ENCODE measurements around the gene PCDH9. TPM values are rescaled to one million over a fixed set of nuclear protein-coding genes. Genes with fewer than 3 reads are reported as not detected.

Gene PCDH9
- total and polyA plus RNA-seq, 2 of the 13 experiments (the other 11 are each of a cell fraction or from before 2014, with no cell fraction given), result 0.09 TPM; not detected in 1

DNA sequence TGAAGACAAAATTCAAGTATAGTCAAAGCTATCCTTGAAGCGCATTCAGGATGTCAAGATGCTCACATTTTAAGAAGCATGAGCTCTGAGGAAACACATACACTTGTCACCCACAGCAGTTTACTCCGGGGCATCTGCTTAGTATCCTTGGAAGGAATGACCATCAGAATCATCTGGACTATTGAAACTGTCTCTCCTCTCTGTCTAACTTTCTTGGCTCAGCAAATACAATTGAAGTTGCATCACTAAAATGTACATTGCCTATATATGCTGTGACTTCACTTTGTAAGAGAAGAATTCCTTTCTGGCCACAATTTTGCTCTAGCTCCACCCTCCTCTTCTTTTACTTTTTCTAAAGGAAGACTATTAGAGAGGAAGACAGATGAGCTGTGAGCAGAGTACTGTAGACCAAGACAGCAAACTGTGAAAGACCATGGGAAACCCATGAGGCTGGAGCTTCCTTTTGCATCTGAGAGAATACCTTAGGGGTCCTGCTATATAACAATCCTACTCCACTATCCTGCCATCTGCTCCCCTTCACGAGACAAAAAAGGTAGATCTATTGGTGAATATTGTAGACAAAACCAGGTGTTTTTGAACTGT lies 906.3 kb downstream of the PCDH9 start:
- Histone ChIP-seq H3K79me2 (ENCODE audit: insufficient read depth, low read length) (no peaks in the 10 kb centered on the region), H3K36me3 (replicated peaks in 1 of 2; ENCODE audit: control insufficient read depth in 1 of 2, insufficient read depth in 2 of 2, low read length in 2 of 2) (no peaks in the 10 kb centered on the region), H3K9me3 (ENCODE audit: low read length) (no peaks in the 10 kb centered on the region), H3K4me3 (replicated peaks in 1 of 3; ENCODE audit: insufficient read depth in 1 of 3, low read depth in 2 of 3, low read length in 3 of 3) (no peak overlapping the region), H3K27me3 (ENCODE audit: control insufficient read depth in 1 of 2, insufficient read depth in 2 of 2, low read length in 2 of 2) (no peaks in the 10 kb centered on the region), H4K20me1 (ENCODE audit: insufficient read depth, low read length) (no peaks in the 10 kb centered on the region), H2AFZ (ENCODE audit: low read length) (no peak overlapping the region), H3K4me2 (ENCODE audit: low read depth, low read length) (no peak overlapping the region), H3K4me1 (ENCODE audit: insufficient read depth, low read length) (no peaks in the 10 kb centered on the region), H3K9ac (ENCODE audit: insufficient read depth, low read depth, low read length) (no peak overlapping the region), H3K27ac (ENCODE audit: extremely low read length, insufficient read depth, low read length) (no peak overlapping the region)
- ATAC-seq, result no peak
- TF ChIP-seq, protein P1, sequence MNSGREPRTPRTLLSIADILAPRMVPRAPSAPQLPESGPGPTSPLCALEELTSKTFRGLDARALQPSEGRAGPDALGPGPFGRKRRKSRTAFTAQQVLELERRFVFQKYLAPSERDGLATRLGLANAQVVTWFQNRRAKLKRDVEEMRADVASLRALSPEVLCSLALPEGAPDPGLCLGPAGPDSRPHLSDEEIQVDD (CRISPR knock-in tag; IDR thresholded peaks at IDR 0.05; ENCODE audit: borderline replicate concordance), result no peak
- no TSS peak for BruUV-seq (replicated peaks)
- DNase-seq (ENCODE audit: low spot score), result no peak
- 0% methylated on average over 3 of the region's 3 CpGs for WGBS (ENCODE audit: low lambda C conversion rate)
- in situ Hi-C loops (cut with HindIII; ENCODE audit: extremely low pct_ligation_motif_present, low pct_unique_long_range_greater_than_20kb), result no loop called here
- intact Hi-C loops (cut with micrococcal nuclease; ENCODE audit: unreplicated experiment), result no loop called here
- FAIRE-seq, result no peak
- POLR2A ChIA-PET, result no interaction called here
- CTCF ChIA-PET (ENCODE audit: low intra/inter-chr PET ratio, low total read pairs), result no interaction called here

DNA sequence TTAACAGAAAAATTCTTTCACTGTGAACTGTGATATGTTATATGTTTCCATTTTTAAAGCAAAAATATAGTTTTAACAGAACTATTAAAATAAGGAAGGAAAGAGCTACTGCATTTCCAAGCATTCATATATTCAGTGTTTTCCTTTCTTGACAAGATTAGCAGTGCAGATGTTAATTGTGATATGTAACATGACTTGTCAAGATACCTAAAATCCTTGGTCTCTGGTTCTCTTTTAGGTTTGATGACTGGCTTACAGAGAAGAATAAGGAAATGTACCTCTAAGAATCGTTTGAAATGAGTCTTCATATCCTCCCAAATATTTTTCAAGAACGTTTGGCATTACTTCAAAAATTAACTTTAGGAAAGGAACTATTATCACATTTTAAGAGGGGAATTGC lies 907.2 kb downstream of the PCDH9 start:
- DNase-seq (ENCODE audit: low spot score), result no peak
- ChIA-PET POLR2A (no interaction called here), CTCF (ENCODE audit: low intra/inter-chr PET ratio, low total read pairs) (no interaction called here)
- H3K9ac ChIP-seq (ENCODE audit: insufficient read depth, low read depth, low read length), result no peak overlapping the region
- no peak overlapping the region for H2AFZ ChIP-seq (ENCODE audit: low read length)
- intact Hi-C loops (cut with micrococcal nuclease; ENCODE audit: unreplicated experiment), result no loop called here
- FAIRE-seq, result no peak
- no peak for ATAC-seq
- no peaks in the 10 kb centered on the region for H3K36me3 ChIP-seq (replicated peaks in 1 of 2; ENCODE audit: control insufficient read depth in 1 of 2, insufficient read depth in 2 of 2, low read length in 2 of 2)
- no peak overlapping the region for H3K4me3 ChIP-seq (replicated peaks in 1 of 3; ENCODE audit: insufficient read depth in 1 of 3, low read depth in 2 of 3, low read length in 3 of 3)
- no peaks in the 10 kb centered on the region for H3K4me1 ChIP-seq (ENCODE audit: insufficient read depth, low read length)
- 0% methylated on average over 2 of the region's 2 CpGs for WGBS (ENCODE audit: low lambda C conversion rate)
- no TSS peak for BruUV-seq (replicated peaks)
- no peak for TF ChIP-seq WIZ (CRISPR knock-in tag; IDR thresholded peaks at IDR 0.05)
- TF ChIP-seq NR2F1 (CRISPR knock-in tag; IDR thresholded peaks at IDR 0.05), result no peak
- TF ChIP-seq PRMT3 (CRISPR knock-in tag; IDR thresholded peaks at IDR 0.05; ENCODE audit: borderline replicate concordance, low read depth), result no peak
- no peak for TF ChIP-seq ZKSCAN8 (CRISPR knock-in tag; IDR thresholded peaks at IDR 0.05; ENCODE audit: borderline replicate concordance)
- no peak for TF ChIP-seq ZNF572 (CRISPR knock-in tag; IDR thresholded peaks at IDR 0.05)
- TF ChIP-seq ZNF607 (CRISPR knock-in tag; IDR thresholded peaks at IDR 0.05; ENCODE audit: borderline replicate concordance), result no peak
- TF ChIP-seq, protein P2, sequence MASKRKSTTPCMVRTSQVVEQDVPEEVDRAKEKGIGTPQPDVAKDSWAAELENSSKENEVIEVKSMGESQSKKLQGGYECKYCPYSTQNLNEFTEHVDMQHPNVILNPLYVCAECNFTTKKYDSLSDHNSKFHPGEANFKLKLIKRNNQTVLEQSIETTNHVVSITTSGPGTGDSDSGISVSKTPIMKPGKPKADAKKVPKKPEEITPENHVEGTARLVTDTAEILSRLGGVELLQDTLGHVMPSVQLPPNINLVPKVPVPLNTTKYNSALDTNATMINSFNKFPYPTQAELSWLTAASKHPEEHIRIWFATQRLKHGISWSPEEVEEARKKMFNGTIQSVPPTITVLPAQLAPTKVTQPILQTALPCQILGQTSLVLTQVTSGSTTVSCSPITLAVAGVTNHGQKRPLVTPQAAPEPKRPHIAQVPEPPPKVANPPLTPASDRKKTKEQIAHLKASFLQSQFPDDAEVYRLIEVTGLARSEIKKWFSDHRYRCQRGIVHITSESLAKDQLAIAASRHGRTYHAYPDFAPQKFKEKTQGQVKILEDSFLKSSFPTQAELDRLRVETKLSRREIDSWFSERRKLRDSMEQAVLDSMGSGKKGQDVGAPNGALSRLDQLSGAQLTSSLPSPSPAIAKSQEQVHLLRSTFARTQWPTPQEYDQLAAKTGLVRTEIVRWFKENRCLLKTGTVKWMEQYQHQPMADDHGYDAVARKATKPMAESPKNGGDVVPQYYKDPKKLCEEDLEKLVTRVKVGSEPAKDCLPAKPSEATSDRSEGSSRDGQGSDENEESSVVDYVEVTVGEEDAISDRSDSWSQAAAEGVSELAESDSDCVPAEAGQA (IDR thresholded peaks at IDR 0.05; ENCODE audit: low read depth), result no peak
- TF ChIP-seq, protein P2 (CRISPR knock-in tag; IDR thresholded peaks at IDR 0.05; ENCODE audit: borderline replicate concordance), result no peak
- no peak for TF ChIP-seq FOXK1 (CRISPR knock-in tag; IDR thresholded peaks at IDR 0.05; ENCODE audit: borderline replicate concordance, low read depth)
- TF ChIP-seq ZNF207 (IDR thresholded peaks at IDR 0.05; ENCODE audit: borderline replicate concordance), result no peak
- TF ChIP-seq ZNF563 (CRISPR knock-in tag; IDR thresholded peaks at IDR 0.05), result no peak
- no peak for TF ChIP-seq SAFB2 (CRISPR knock-in tag; IDR thresholded peaks at IDR 0.05; ENCODE audit: borderline replicate concordance, low read depth)
- no peak overlapping the region for H3K4me2 ChIP-seq (ENCODE audit: low read depth, low read length)
- H3K79me2 ChIP-seq (ENCODE audit: insufficient read depth, low read length), result no peaks in the 10 kb centered on the region
- H4K20me1 ChIP-seq (ENCODE audit: insufficient read depth, low read length), result no peaks in the 10 kb centered on the region
- no peaks in the 10 kb centered on the region for H3K9me3 ChIP-seq (ENCODE audit: low read length)
- no peaks in the 10 kb centered on the region for H3K27me3 ChIP-seq (ENCODE audit: control insufficient read depth in 1 of 2, insufficient read depth in 2 of 2, low read length in 2 of 2)
- in situ Hi-C loops (cut with HindIII; ENCODE audit: extremely low pct_ligation_motif_present, low pct_unique_long_range_greater_than_20kb), result no loop called here
- H3K27ac ChIP-seq (ENCODE audit: extremely low read length, insufficient read depth, low read length), result no peak overlapping the region
